H9 (cell line): ENCODE results near the gene WRAP73. TPM values are rescaled to one million over a fixed set of nuclear protein-coding genes. Genes with fewer than 3 reads are reported as not detected.

ENCODE experiments used
- DNase-seq: peaks from one replicate; pipeline ENCODE4 v3.0.0-alpha.2; 2017
- H2AFZ ChIP-seq: one replicate; pipeline ENCODE4 v1.6.1; 2013; ENCODE audit warnings: mild to moderate bottlenecking, low read length, control low read depth, moderate library complexity
- H2AK5ac ChIP-seq: 2 replicates; pipeline ENCODE4 v1.6.1; 2013; ENCODE audit warnings: low read length, control low read depth, mixed read lengths; ENCODE audit not compliant: insufficient read length
- H2BK120ac ChIP-seq: one replicate; pipeline ENCODE4 v1.6.1; 2013; ENCODE audit warnings: low read depth, mild to moderate bottlenecking, low read length, control low read depth, inconsistent platforms; ENCODE audit not compliant: poor library complexity, severe bottlenecking
- H2BK12ac ChIP-seq: 2 replicates; pipeline ENCODE4 v1.6.1; 2013; ENCODE audit warnings: low read length, control low read depth, mixed read lengths, low read depth; ENCODE audit not compliant: insufficient read length
- H2BK15ac ChIP-seq: 2 replicates; pipeline ENCODE4 v1.6.1; 2013; ENCODE audit warnings: low read depth, low read length, control low read depth
- H2BK20ac ChIP-seq: one replicate; pipeline ENCODE4 v1.6.1; 2013; ENCODE audit warnings: low read depth, mild to moderate bottlenecking, low read length, control low read depth, inconsistent platforms; ENCODE audit not compliant: poor library complexity, severe bottlenecking
- H2BK5ac ChIP-seq: 2 replicates; pipeline ENCODE4 v1.6.1; 2013; ENCODE audit warnings: low read length, control low read depth, mixed read lengths; ENCODE audit not compliant: insufficient read length
- H3K14ac ChIP-seq: 2 replicates; pipeline ENCODE4 v1.6.1; 2013; ENCODE audit warnings: low read length, control low read depth; ENCODE audit not compliant: insufficient read depth
- H3K18ac ChIP-seq: 2 replicates; pipeline ENCODE4 v1.6.1; 2013; ENCODE audit warnings: low read depth, mild to moderate bottlenecking, mixed read lengths, low read length, control low read depth; ENCODE audit not compliant: insufficient read length
- H3K23ac ChIP-seq: 2 replicates; pipeline ENCODE4 v1.6.1; 2013; ENCODE audit warnings: low read length, control low read depth, mixed read lengths, low read depth; ENCODE audit not compliant: insufficient read length
- H3K23me2 ChIP-seq: 2 replicates; pipeline ENCODE4 v1.6.1; 2013; ENCODE audit warnings: low read depth, mild to moderate bottlenecking, mixed read lengths, low read length, control low read depth; ENCODE audit not compliant: insufficient read length, poor library complexity, severe bottlenecking
- H3K27ac ChIP-seq: 2 replicates; pipeline ENCODE4 v1.5.1; 2013; ENCODE audit warnings: low read length, control low read depth, mixed read lengths, low read depth; ENCODE audit not compliant: insufficient read length
- H3K27me3 ChIP-seq: 2 replicates; pipeline ENCODE4 v1.6.1; 2013; ENCODE audit warnings: low read length, control low read depth, inconsistent platforms; ENCODE audit not compliant: insufficient read depth
- H3K4ac ChIP-seq: 2 replicates; pipeline ENCODE4 v1.6.1; 2013; ENCODE audit warnings: low read depth, mild to moderate bottlenecking, control low read depth, inconsistent platforms, low read length, moderate library complexity
- H3K4me1 ChIP-seq: 2 replicates; pipeline ENCODE4 v1.6.1; 2013; ENCODE audit warnings: low read length, control low read depth, inconsistent platforms; ENCODE audit not compliant: insufficient read depth
- H3K4me2 ChIP-seq: 2 replicates; pipeline ENCODE4 v1.6.1; 2013; ENCODE audit warnings: low read length, control low read depth, mixed read lengths; ENCODE audit not compliant: insufficient read length, insufficient read depth
- H3K56ac ChIP-seq: 2 replicates; pipeline ENCODE4 v1.6.1; 2013; ENCODE audit warnings: low read depth, mild to moderate bottlenecking, mixed read lengths, low read length, control low read depth; ENCODE audit not compliant: insufficient read length
- H3K79me1 ChIP-seq: 2 replicates; pipeline ENCODE4 v1.6.1; 2013; ENCODE audit warnings: low read depth, mild to moderate bottlenecking, moderate library complexity, low read length, control low read depth, inconsistent platforms; ENCODE audit not compliant: insufficient read depth, poor library complexity, severe bottlenecking
- H3K79me2 ChIP-seq: 2 replicates; pipeline ENCODE4 v1.6.1; 2013; ENCODE audit warnings: low read length, control low read depth, inconsistent platforms; ENCODE audit not compliant: insufficient read depth
- H3K9ac ChIP-seq: 2 replicates; pipeline ENCODE4 v1.6.1; 2013; ENCODE audit warnings: low read length, control low read depth, mixed read lengths; ENCODE audit not compliant: insufficient read length; ENCODE audit errors: extremely low read depth
- H3K9me3 ChIP-seq: one replicate; pipeline ENCODE4 v1.6.1; 2013; ENCODE audit warnings: low read depth, low read length, inconsistent platforms; ENCODE audit not compliant: control insufficient read depth
- H3T11ph ChIP-seq: one replicate; pipeline ENCODE4 v1.6.1; 2013; ENCODE audit warnings: mild to moderate bottlenecking, low read length, control low read depth, inconsistent platforms
- H4K20me1 ChIP-seq: one replicate; pipeline ENCODE4 v1.6.1; 2013; ENCODE audit not compliant: control insufficient read depth, insufficient read length, insufficient read depth
- H4K5ac ChIP-seq: 2 replicates; pipeline ENCODE4 v1.6.1; 2013; ENCODE audit warnings: low read depth, mild to moderate bottlenecking, mixed read lengths, low read length, control low read depth; ENCODE audit not compliant: insufficient read length
- H4K8ac ChIP-seq: replicated peaks from 2 replicates; pipeline ENCODE4 v1.6.1; 2013; ENCODE audit warnings: low read length, control low read depth, mixed read lengths, low read depth; ENCODE audit not compliant: insufficient read length
- H4K91ac ChIP-seq: 2 replicates; pipeline ENCODE4 v1.6.1; 2013; ENCODE audit warnings: low read depth, mild to moderate bottlenecking, moderate library complexity, mixed read lengths, low read length, control low read depth; ENCODE audit not compliant: insufficient read length
- H3K27ac Mint-ChIP-seq, 3 experiments: 2 replicates in 2 of 3; 3 replicates in 1 of 3; pipeline ENCODE4 v1.8.0; 2020 to 2021; ENCODE audit warnings: mixed read lengths in 3 of 3, mild to moderate bottlenecking in 1 of 3, moderate library complexity in 1 of 3
- H3K27me3 Mint-ChIP-seq: 2 replicates; pipeline ENCODE4 v1.8.0; 2021; ENCODE audit warnings: low read depth, mild to moderate bottlenecking, moderate library complexity, mixed read lengths
- H3K36me3 Mint-ChIP-seq, 3 experiments: 2 replicates in 2 of 3; 3 replicates in 1 of 3; pipeline ENCODE4 v1.8.0; 2020 to 2021; ENCODE audit warnings: low read depth in 3 of 3, mixed read lengths in 3 of 3; ENCODE audit not compliant: insufficient read depth in 1 of 3
- H3K4me1 Mint-ChIP-seq, 2 experiments: 2 replicates each; pipeline ENCODE4 v1.8.0; 2020; ENCODE audit warnings: mixed read lengths in 2 of 2
- H3K4me3 Mint-ChIP-seq, 2 experiments: 2 replicates in 1 of 2; 3 replicates in 1 of 2; pipeline ENCODE4 v1.8.0; 2020 to 2021; ENCODE audit warnings: mild to moderate bottlenecking in 2 of 2, mixed read lengths in 2 of 2, moderate library complexity in 1 of 2
- H3K9me3 Mint-ChIP-seq, 2 experiments: 2 replicates in 1 of 2; 3 replicates in 1 of 2; pipeline ENCODE4 v1.8.0; 2020; ENCODE audit warnings: mild to moderate bottlenecking in 2 of 2, mixed read lengths in 2 of 2, moderate library complexity in 1 of 2
- WGBS: extraction: QIAGEN DNeasy Blood & Tissue Kit; methylation state at CpG from one replicate; pipeline ENCODE4 v1.1.7; 2013; ENCODE audit warnings: missing lambda C conversion rate, low lambda C conversion rate, mixed read lengths; ENCODE audit not compliant: insufficient read length; ENCODE audit errors: extremely low coverage; 5-methylcytosine and 5-hydroxymethylcytosine counted together
- total RNA-seq: library from RNA; stranded (reverse); gene quantifications from 2 replicates; pipeline ENCODE4 v1.2.1, GENCODE V29; 2021
- TF ChIP-seq, protein P1 (sequence below): fragments of 200-600 bp; sonication (generic); conservative IDR thresholded peaks from 3 replicates; pipeline ENCODE4 v1.8.0; 2021; ENCODE audit warnings: antibody characterized with exemption, mild to moderate bottlenecking

WRAP73 gene
- total RNA-seq, 1 experiment from 2014 or later = 28.4 TPM

GRCh38 chr1:3645247-3645646, 4.7 kb downstream of the WRAP73 start:
- H4K20me1 ChIP-seq = no peaks in the 10 kb centered on the region
- no peak overlapping the region for H3K4me2 ChIP-seq
- peaks cover 3% of the 10 kb centered on the region; the same call in 1 of the 2 replicates for H3K79me2 ChIP-seq
- no peak overlapping the region for H2BK20ac ChIP-seq
- no peak overlapping the region for H2BK120ac ChIP-seq
- no peak overlapping the region for H3K14ac ChIP-seq
- Mint-ChIP-seq H3K27me3 (peaks cover 3% of the 10 kb centered on the region), H3K4me3 (no peak overlapping the region), H3K4me1 (peaks cover 3 to 9% of the 10 kb centered on the region in 2 experiments; a peak in 3 of 4 replicates), H3K27ac (no peak overlapping the region), H3K36me3 (peaks cover 0 to 41% (median 16%) of the 10 kb centered on the region in 3 experiments; a peak in 6 of 7 replicates), H3K9me3 (no peaks in the 10 kb centered on the region)
- H2AFZ ChIP-seq = no peak overlapping the region
- TF ChIP-seq, protein P1, sequence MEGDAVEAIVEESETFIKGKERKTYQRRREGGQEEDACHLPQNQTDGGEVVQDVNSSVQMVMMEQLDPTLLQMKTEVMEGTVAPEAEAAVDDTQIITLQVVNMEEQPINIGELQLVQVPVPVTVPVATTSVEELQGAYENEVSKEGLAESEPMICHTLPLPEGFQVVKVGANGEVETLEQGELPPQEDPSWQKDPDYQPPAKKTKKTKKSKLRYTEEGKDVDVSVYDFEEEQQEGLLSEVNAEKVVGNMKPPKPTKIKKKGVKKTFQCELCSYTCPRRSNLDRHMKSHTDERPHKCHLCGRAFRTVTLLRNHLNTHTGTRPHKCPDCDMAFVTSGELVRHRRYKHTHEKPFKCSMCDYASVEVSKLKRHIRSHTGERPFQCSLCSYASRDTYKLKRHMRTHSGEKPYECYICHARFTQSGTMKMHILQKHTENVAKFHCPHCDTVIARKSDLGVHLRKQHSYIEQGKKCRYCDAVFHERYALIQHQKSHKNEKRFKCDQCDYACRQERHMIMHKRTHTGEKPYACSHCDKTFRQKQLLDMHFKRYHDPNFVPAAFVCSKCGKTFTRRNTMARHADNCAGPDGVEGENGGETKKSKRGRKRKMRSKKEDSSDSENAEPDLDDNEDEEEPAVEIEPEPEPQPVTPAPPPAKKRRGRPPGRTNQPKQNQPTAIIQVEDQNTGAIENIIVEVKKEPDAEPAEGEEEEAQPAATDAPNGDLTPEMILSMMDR = no peak
- H3K23ac ChIP-seq = no peak overlapping the region
- no peak overlapping the region for H3K18ac ChIP-seq
- H3K9me3 ChIP-seq = no peaks in the 10 kb centered on the region
- DNase-seq = no peak
- no peak overlapping the region for H4K8ac ChIP-seq
- H3K56ac ChIP-seq = no peak overlapping the region
- no peak overlapping the region for H4K91ac ChIP-seq
- H3K4ac ChIP-seq = no peak overlapping the region
- H2AK5ac ChIP-seq = no peak overlapping the region
- no peak overlapping the region for H2BK15ac ChIP-seq
- no peak overlapping the region for H3K9ac ChIP-seq
- no peaks in the 10 kb centered on the region for H3K4me1 ChIP-seq
- no peak overlapping the region for H3K27ac ChIP-seq
- WGBS = no CpG with 5 or more reads among the region's 43 CpGs
- H4K5ac ChIP-seq = no peak overlapping the region
- H3K79me1 ChIP-seq = no peaks in the 10 kb centered on the region
- no peak overlapping the region for H2BK12ac ChIP-seq
- H3T11ph ChIP-seq = no peak overlapping the region
- no peaks in the 10 kb centered on the region; the same call in 1 of the 2 replicates for H3K27me3 ChIP-seq
- H3K23me2 ChIP-seq = peaks cover 8% of the 10 kb centered on the region
- H2BK5ac ChIP-seq = no peak overlapping the region
